GM12864 (cell line): Measurements from ENCODE around the gene C1orf174.
A peak's percentile ranks its signal among the peaks of the same experiment; 100 is the strongest.

ENCODE experiments used
- DNase-seq: peaks from one replicate; pipeline ENCODE4 v3.0.0-alpha.2; 2011; ENCODE audit warnings: low read depth
- H3K4me3 ChIP-seq: 2 replicates; pipeline ENCODE4 v1.5.1; 2011; ENCODE audit warnings: mild to moderate bottlenecking, low read depth, low read length, control low read depth
- CTCF ChIP-seq: IDR thresholded peaks from 2 replicates; pipeline ENCODE4 v1.5.1; 2011; ENCODE audit warnings: low read depth, mild to moderate bottlenecking, moderate library complexity, low read length, control low read depth, inconsistent platforms; ENCODE audit errors: missing control alignments

C1orf174 gene

GRCh38 chr1:3869751-3870301 lies 30.2 kb downstream of the C1orf174 start:
- no peak overlapping the region for H3K4me3 ChIP-seq
- TF ChIP-seq CTCF = no peak
- DNase-seq = no peak

GRCh38 chr1:3868464-3869006 lies 31.5 kb downstream of the C1orf174 start:
- no peak for DNase-seq
- no peak overlapping the region for H3K4me3 ChIP-seq
- TF ChIP-seq CTCF = no peak

GRCh38 chr1:3865606-3866160 lies 34.4 kb downstream of the C1orf174 start:
- H3K4me3 ChIP-seq = no peak overlapping the region
- no peak for DNase-seq
- no peak for TF ChIP-seq CTCF

- DNase-seq = no peak
- no peak overlapping the region for H3K4me3 ChIP-seq
- TF ChIP-seq CTCF = no peak
These were observed 35.2 kb downstream of the C1orf174 start for GRCh38 chr1:3864884-3865283.

GRCh38 chr1:3863231-3863935 lies 36.7 kb downstream of the C1orf174 start:
- H3K4me3 ChIP-seq = no peak overlapping the region
- TF ChIP-seq CTCF = no peak
- DNase-seq = no peak

DNA sequence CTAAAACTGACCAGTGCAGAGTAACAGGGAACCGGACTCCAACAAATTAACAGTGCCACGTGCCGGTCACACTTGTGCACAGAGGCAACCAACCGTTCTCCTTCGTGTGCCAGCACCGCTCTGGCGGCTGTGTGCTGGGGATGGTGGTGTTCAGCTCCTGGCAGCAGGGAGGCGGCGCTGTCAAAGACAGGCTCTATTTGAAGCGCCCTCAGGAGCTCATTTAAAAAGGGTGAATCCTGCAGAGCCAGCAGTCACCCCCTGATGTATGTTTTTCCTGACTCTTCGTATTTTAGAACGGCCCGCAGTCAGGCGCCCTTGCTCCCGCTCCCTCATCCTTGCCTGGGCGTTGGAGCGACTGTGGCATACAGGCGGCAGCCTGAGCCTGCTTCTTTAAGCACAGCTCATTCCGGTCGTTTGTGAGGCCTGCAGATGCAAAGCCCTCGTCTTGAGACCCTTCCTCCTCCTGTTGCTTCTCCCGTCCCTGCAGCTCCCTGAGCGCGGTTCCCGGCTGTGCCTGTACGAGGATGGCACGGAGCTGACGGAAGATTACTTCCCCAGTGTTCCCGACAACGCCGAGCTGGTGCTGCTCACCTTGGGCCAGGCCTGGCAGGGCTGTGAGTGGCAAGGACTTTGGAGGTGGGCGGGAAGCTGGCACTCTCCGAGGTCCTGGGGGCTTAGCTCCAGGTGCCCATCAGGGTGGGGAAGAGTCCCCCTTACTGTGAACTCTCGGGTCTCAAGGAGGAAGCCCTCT lies 41.7 kb downstream of the C1orf174 start:
- no peak for TF ChIP-seq CTCF
- DNase-seq = no peak
- H3K4me3 ChIP-seq = peak overlapping the region; percentile 99
